ENCODE results near the gene ACSM2B. TPM values are rescaled to one million over a fixed set of nuclear protein-coding genes. Genes with fewer than 3 reads are reported as not detected.

Gene ACSM2B
- total and polyA plus RNA-seq, 2 of the 4 experiments (the other 2 are of a cell fraction) = not detected

- DNase-seq (no peak), ATAC-seq (ENCODE audit: low read depth) (no peak)
- H4K91ac ChIP-seq (ENCODE audit: insufficient read depth, low read depth, low read length) = no peak overlapping the region
- H3K79me1 ChIP-seq (ENCODE audit: low read depth in 1 of 2, low read length in 2 of 2) = no peaks in the 10 kb centered on the region
- no peak overlapping the region for H2BK5ac ChIP-seq (ENCODE audit: low read depth, low read length, poor library complexity, severe bottlenecking)
- no peak overlapping the region for H2AK9ac ChIP-seq (replicated peaks; ENCODE audit: low read depth, low read length, poor library complexity)
- H3K4me1 ChIP-seq (ENCODE audit: control insufficient read depth, insufficient read depth, low read length) = no peaks in the 10 kb centered on the region
- no peak overlapping the region for H2BK20ac ChIP-seq (ENCODE audit: low read depth, low read length)
- H4K20me1 ChIP-seq (ENCODE audit: insufficient read depth, low read length) = no peaks in the 10 kb centered on the region
- H3K9me1 ChIP-seq (ENCODE audit: insufficient read depth, low read length) = no peaks in the 10 kb centered on the region
- dilution Hi-C loops (cut with HindIII; ENCODE audit: low sequenced_read_pairs, unreplicated experiment) = no loop called here
- H3K4ac ChIP-seq (ENCODE audit: low read depth, low read length) = no peak overlapping the region
- no peak overlapping the region for H2AFZ ChIP-seq (replicated peaks; ENCODE audit: low read length, poor library complexity)
- H3K36me3 ChIP-seq (ENCODE audit: control insufficient read depth, insufficient read depth, low read length) = no peaks in the 10 kb centered on the region
- H4K8ac ChIP-seq (ENCODE audit: low read depth in 2 of 2, low read length in 2 of 2) = no peak overlapping the region
- H3K56ac ChIP-seq (ENCODE audit: extremely low read depth, insufficient read depth, low read length) = no peak overlapping the region
- no peak overlapping the region for H3K23ac ChIP-seq (ENCODE audit: low read depth, low read length)
- no peak overlapping the region for H2BK120ac ChIP-seq (ENCODE audit: low read depth, low read length)
- CTCF ChIA-PET = no interaction called here
- no TSS peak for BruUV-seq (replicated peaks)
- no peak overlapping the region for H2AK5ac ChIP-seq (ENCODE audit: low read depth, low read length)
- no peak overlapping the region for H3K18ac ChIP-seq (ENCODE audit: low read depth, low read length)
- POLR2A ChIA-PET (ENCODE audit: unreplicated experiment) = no interaction called here
- no peak overlapping the region for H3K27ac ChIP-seq (ENCODE audit: insufficient read depth, low read length)
- intact Hi-C loops (cut with micrococcal nuclease) = no loop called here
- no peak overlapping the region for H3K4me2 ChIP-seq (ENCODE audit: low read depth, low read length)
- in situ Hi-C loops (cut with MboI; ENCODE audit: low sequenced_read_pairs) = no loop called here
- 0% methylated on average over 1 of the region's 2 CpGs; no CpG with 5 or more reads in 1 of the 2 experiments for WGBS, 2 experiments (ENCODE audit: extremely low coverage in 2 of 2, insufficient read length in 1 of 2)
- no peaks in the 10 kb centered on the region for H3K27me3 ChIP-seq (ENCODE audit: control insufficient read depth, insufficient read depth, low read length)
- TF ChIP-seq MAFK (IDR thresholded peaks at IDR 0.05; ENCODE audit: low read depth, low read length) = no peak
- TF ChIP-seq MAZ (IDR thresholded peaks at IDR 0.05; ENCODE audit: borderline replicate concordance, low read depth, low read length) = no peak
- no peak for TF ChIP-seq RAD21 (IDR thresholded peaks at IDR 0.05; ENCODE audit: low read length)
- TF ChIP-seq USF2 (IDR thresholded peaks at IDR 0.05; ENCODE audit: low read depth, low read length) = no peak
- no peak for TF ChIP-seq CEBPB (IDR thresholded peaks at IDR 0.05; ENCODE audit: low read depth, low read length)
- no peak for TF ChIP-seq NFE2L2 (IDR thresholded peaks at IDR 0.05; ENCODE audit: low read depth, low read length)
- no peak for TF ChIP-seq SMC3 (IDR thresholded peaks at IDR 0.05; ENCODE audit: low read depth, low read length)
- TF ChIP-seq ELK1 (IDR thresholded peaks at IDR 0.05; ENCODE audit: borderline replicate concordance, low read depth, low read length) = no peak
- TF ChIP-seq RCOR1 (IDR thresholded peaks at IDR 0.05; ENCODE audit: insufficient replicate concordance, low read length) = no peak
- no peak for TF ChIP-seq FOS (IDR thresholded peaks at IDR 0.05; ENCODE audit: low read depth, low read length)
- no peak for TF ChIP-seq CTCF (conservative IDR thresholded peaks at IDR 0.05; ENCODE audit: low read depth, low read length)
- TF ChIP-seq MXI1 (IDR thresholded peaks at IDR 0.05; ENCODE audit: borderline replicate concordance, low read depth, low read length) = no peak
- no peak for TF ChIP-seq RFX5 (IDR thresholded peaks at IDR 0.05; ENCODE audit: low read depth, low read length)
- TF ChIP-seq CHD1 (IDR thresholded peaks at IDR 0.05; ENCODE audit: low read depth, low read length) = no peak
- no peak for TF ChIP-seq BHLHE40 (IDR thresholded peaks at IDR 0.05; ENCODE audit: low read depth, low read length)
- TF ChIP-seq POLR2A (IDR thresholded peaks at IDR 0.05; ENCODE audit: low read depth, low read length) = no peak
- H4K5ac ChIP-seq (ENCODE audit: low read depth, low read length) = no peak overlapping the region
- H2BK15ac ChIP-seq (ENCODE audit: low read depth, low read length) = no peak overlapping the region
- peaks cover 5% of the 10 kb centered on the region; the same call in 1 of the 2 replicates for H3K9me3 ChIP-seq (ENCODE audit: control insufficient read depth, insufficient read depth, low read length)
- no peak overlapping the region for H3K14ac ChIP-seq (replicated peaks; ENCODE audit: low read depth, low read length)
- no peak overlapping the region for H3K9ac ChIP-seq (ENCODE audit: low read depth, low read length)
- no peak overlapping the region for H3K4me3 ChIP-seq (ENCODE audit: insufficient read depth, low read depth, low read length)
Measured at GRCh38 chr16:20620003-20620402, 43.8 kb upstream of the ACSM2B start.
